Urinary bladder (tissue), 4 donors: ENCODE results near the gene AFF4. TPM values are rescaled to one million over a fixed set of nuclear protein-coding genes. Genes with fewer than 3 reads are reported as not detected.

ENCODE experiments used
- DNase-seq: peaks from one replicate; pipeline ENCODE4 v3.0.0-alpha.2; 2015; ENCODE audit errors: extremely low spot score
- H3K27ac ChIP-seq: one replicate; pipeline ENCODE4 v1.5.1; 2013; ENCODE audit warnings: low read depth, mild to moderate bottlenecking, moderate library complexity
- H3K36me3 ChIP-seq: one replicate; pipeline ENCODE4 v1.6.1; 2013; ENCODE audit warnings: mild to moderate bottlenecking, moderate library complexity; ENCODE audit not compliant: insufficient read depth
- H3K4me1 ChIP-seq: one replicate; pipeline ENCODE4 v1.6.1; 2013; ENCODE audit warnings: mild to moderate bottlenecking, moderate library complexity; ENCODE audit not compliant: insufficient read depth
- H3K4me3 ChIP-seq: one replicate; pipeline ENCODE4 v1.5.1; 2013; ENCODE audit warnings: low read depth, low read length
- WGBS: extraction: QIAGEN DNeasy Blood & Tissue Kit; methylation state at CpG from one replicate; pipeline ENCODE4 v1.1.7; 2013; 5-methylcytosine and 5-hydroxymethylcytosine counted together
- polyA plus RNA-seq: library from polyadenylated mRNA; stranded (reverse); fragments of 200-250 nt; gene quantifications from one replicate; pipeline ENCODE4 v1.2.3, GENCODE V29; 2013
- total RNA-seq: library from RNA; depleted of rRNA; stranded (reverse); fragments of >200 nt; gene quantifications from one replicate; pipeline ENCODE4 v1.2.3, GENCODE V29; 2014
- donor health status: healthy with polysubstance abuse.
- donor health status: healthy.

The AFF4 gene
- total and polyA plus RNA-seq, 2 donors: 26.9 to 89.8 TPM

- DNase-seq: no peak
- WGBS: 74% methylated on average over 2 of the region's 2 CpGs
- Histone ChIP-seq H3K36me3 (no peaks in the 10 kb centered on the region), H3K4me1 (no peaks in the 10 kb centered on the region), H3K4me3 (no peak overlapping the region), H3K27ac (peak overlapping the region; percentile 29)
Observed at GRCh38 chr5:132850066-132850465, 113.4 kb downstream of the AFF4 start.

GRCh38 chr5:132849347-132849746, 114.1 kb downstream of the AFF4 start:
- DNase-seq: no peak
- Histone ChIP-seq H3K36me3 (no peaks in the 10 kb centered on the region), H3K4me3 (no peak overlapping the region), H3K27ac (peak overlapping the region; percentile 50), H3K4me1 (no peaks in the 10 kb centered on the region)
- WGBS: 39% methylated on average over 1 of the region's 1 CpG

- no peaks in the 10 kb centered on the region for H3K36me3 ChIP-seq
- DNase-seq: no peak
- H3K4me3 ChIP-seq: no peak overlapping the region
- 91% methylated on average over 8 of the region's 8 CpGs for WGBS
- no peaks in the 10 kb centered on the region for H3K4me1 ChIP-seq
- no peak overlapping the region for H3K27ac ChIP-seq
Observed at GRCh38 chr5:132848270-132848669, 115.2 kb downstream of the AFF4 start.

GRCh38 chr5:132841305-132841704, 122.1 kb downstream of the AFF4 start:
- Histone ChIP-seq H3K4me1 (peaks cover 2% of the 10 kb centered on the region), H3K36me3 (no peaks in the 10 kb centered on the region), H3K27ac (no peak overlapping the region), H3K4me3 (no peak overlapping the region)
- 88% methylated on average over 4 of the region's 4 CpGs for WGBS
- no peak for DNase-seq

GRCh38 chr5:132840896-132841295, 122.5 kb downstream of the AFF4 start:
- DNase-seq: no peak
- Histone ChIP-seq H3K36me3 (no peaks in the 10 kb centered on the region), H3K27ac (peak overlapping the region; percentile 68), H3K4me1 (peaks cover 2% of the 10 kb centered on the region), H3K4me3 (no peak overlapping the region)
- WGBS: 58% methylated on average over 1 of the region's 1 CpG

- Histone ChIP-seq H3K4me1 (peaks cover 2% of the 10 kb centered on the region), H3K36me3 (no peaks in the 10 kb centered on the region), H3K27ac (peak overlapping the region; percentile 68), H3K4me3 (no peak overlapping the region)
- no peak for DNase-seq
- WGBS: 51% methylated on average over 3 of the region's 3 CpGs
Observed at GRCh38 chr5:132840313-132840712, 123.1 kb downstream of the AFF4 start.

GRCh38 chr5:132839426-132840301, 123.8 kb downstream of the AFF4 start:
- peak; percentile 71 for DNase-seq
- no peak overlapping the region for H3K4me3 ChIP-seq
- 55% methylated on average over 8 of the region's 8 CpGs for WGBS
- peak overlapping the region; percentile 90 for H3K27ac ChIP-seq
- H3K36me3 ChIP-seq: no peaks in the 10 kb centered on the region
- H3K4me1 ChIP-seq: peaks cover 2% of the 10 kb centered on the region

GRCh38 chr5:132838516-132839282, 124.7 kb downstream of the AFF4 start:
- Histone ChIP-seq H3K4me3 (no peak overlapping the region), H3K27ac (peak overlapping the region; percentile 90)

GRCh38 chr5:132837868-132838267, 125.6 kb downstream of the AFF4 start:
- no peak overlapping the region for H3K4me3 ChIP-seq

More at GRCh38 chr5:132838516-132839282, 124.7 kb downstream of the AFF4 start:
- no peak for DNase-seq
- H3K4me1 ChIP-seq: peaks cover 2% of the 10 kb centered on the region
- WGBS: 71% methylated on average over 3 of the region's 3 CpGs
- no peaks in the 10 kb centered on the region for H3K36me3 ChIP-seq

GRCh38 chr5:132836852-132837251, 126.6 kb downstream of the AFF4 start:
- Histone ChIP-seq H3K27ac (no peak overlapping the region), H3K36me3 (no peaks in the 10 kb centered on the region), H3K4me1 (peaks cover 2% of the 10 kb centered on the region), H3K4me3 (no peak overlapping the region)
- no peak for DNase-seq
- 100% methylated on average over 1 of the region's 1 CpG for WGBS

More at GRCh38 chr5:132837868-132838267, 125.6 kb downstream of the AFF4 start:
- H3K27ac ChIP-seq: peak overlapping the region; percentile 90
- H3K36me3 ChIP-seq: no peaks in the 10 kb centered on the region
- no peak for DNase-seq
- H3K4me1 ChIP-seq: peaks cover 2% of the 10 kb centered on the region
- WGBS: 73% methylated on average over 2 of the region's 2 CpGs

GRCh38 chr5:132834057-132834456, 129.4 kb downstream of the AFF4 start:
- Histone ChIP-seq H3K27ac (no peak overlapping the region), H3K4me3 (no peak overlapping the region), H3K4me1 (no peaks in the 10 kb centered on the region), H3K36me3 (no peaks in the 10 kb centered on the region)
- DNase-seq: no peak
- WGBS: 97% methylated on average over 3 of the region's 3 CpGs

- Histone ChIP-seq H3K36me3 (no peaks in the 10 kb centered on the region), H3K4me1 (no peaks in the 10 kb centered on the region), H3K27ac (no peak overlapping the region), H3K4me3 (no peak overlapping the region)
- no peak for DNase-seq
- WGBS: 91% methylated on average over 5 of the region's 5 CpGs
Observed at GRCh38 chr5:132832612-132833011, 130.8 kb downstream of the AFF4 start.

- Histone ChIP-seq H3K27ac (peak overlapping the region; percentile 95), H3K4me3 (peak overlapping the region; percentile 84), H3K36me3 (no peaks in the 10 kb centered on the region), H3K4me1 (no peaks in the 10 kb centered on the region)
- 90% methylated on average over 15 of the region's 15 CpGs for WGBS
- DNase-seq: no peak
Observed at GRCh38 chr5:132831095-132831860, 132.2 kb downstream of the AFF4 start.
